GM12891 (cell line): ENCODE data around the gene RIF1.

Experiments used
- POLR2A ChIP-seq: IDR thresholded peaks from 2 replicates; pipeline ENCODE4 v1.6.1; 2011; ENCODE audit warnings: low read depth, low read length, control low read depth
- POLR2AphosphoS5 ChIP-seq: IDR thresholded peaks from 2 replicates; pipeline ENCODE4 v1.6.1; 2011; ENCODE audit warnings: low read depth, low read length, control low read depth
- TAF1 ChIP-seq: IDR thresholded peaks from 2 replicates; pipeline ENCODE4 v1.6.1; 2011; ENCODE audit warnings: low read depth, low read length, control low read depth

DNA sequence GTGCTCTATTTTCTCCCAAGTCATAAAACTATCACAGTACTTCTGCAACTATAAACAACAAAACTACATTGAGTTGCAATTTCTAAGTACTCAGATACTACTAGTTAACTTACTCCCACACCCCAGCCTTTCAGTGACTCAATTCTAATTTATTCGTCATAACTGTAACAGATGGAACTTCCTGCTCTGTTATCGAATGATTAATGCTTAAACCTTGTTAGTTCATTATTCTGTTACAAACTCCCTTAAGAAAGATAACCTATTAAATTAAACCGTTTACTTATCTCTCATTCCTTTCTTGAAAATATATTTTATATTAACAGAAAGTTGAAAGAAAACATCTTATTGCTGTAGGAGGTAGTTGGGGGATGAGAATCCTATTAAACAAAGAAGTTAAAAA, 35.3 kb upstream of the RIF1 start:
- no peak for TF ChIP-seq POLR2A
- no peak for TF ChIP-seq POLR2AphosphoS5
- TF ChIP-seq TAF1 = no peak
